Muscle layer of duodenum (tissue), 2 donors: ENCODE results near the gene TLCD1.

Experiments used
- H3K27ac ChIP-seq: one replicate; pipeline ENCODE4 v1.7.0; 2013; ENCODE audit warnings: mild to moderate bottlenecking, low read length
- H3K27me3 ChIP-seq: one replicate; pipeline ENCODE4 v1.7.0; 2013; ENCODE audit warnings: low read depth, mild to moderate bottlenecking, control low read depth, low read length
- H3K36me3 ChIP-seq, 2 donors: one replicate each; pipeline ENCODE4 v1.7.0; 2013; ENCODE audit warnings: low read length in 2 of 2, control low read depth in 1 of 2, mild to moderate bottlenecking in 1 of 2; ENCODE audit not compliant: insufficient read depth in 2 of 2, control insufficient read depth in 1 of 2
- H3K4me1 ChIP-seq, 2 donors: one replicate each; pipeline ENCODE4 v1.7.0; 2013; ENCODE audit warnings: low read length in 2 of 2, mild to moderate bottlenecking in 2 of 2, control low read depth in 1 of 2, moderate library complexity in 1 of 2; ENCODE audit not compliant: insufficient read depth in 2 of 2, control insufficient read depth in 1 of 2
- H3K4me3 ChIP-seq, 2 donors: one replicate each; pipeline ENCODE4 v1.7.0; 2013; ENCODE audit warnings: low read length in 2 of 2, low read depth in 1 of 2, mild to moderate bottlenecking in 1 of 2
- H3K9me3 ChIP-seq, 2 donors: one replicate each; pipeline ENCODE4 v1.7.0; 2013; ENCODE audit warnings: low read length in 2 of 2, control low read depth in 1 of 2, mild to moderate bottlenecking in 1 of 2; ENCODE audit not compliant: control insufficient read depth in 1 of 2
- donor health status: healthy.

Gene TLCD1

DNA sequence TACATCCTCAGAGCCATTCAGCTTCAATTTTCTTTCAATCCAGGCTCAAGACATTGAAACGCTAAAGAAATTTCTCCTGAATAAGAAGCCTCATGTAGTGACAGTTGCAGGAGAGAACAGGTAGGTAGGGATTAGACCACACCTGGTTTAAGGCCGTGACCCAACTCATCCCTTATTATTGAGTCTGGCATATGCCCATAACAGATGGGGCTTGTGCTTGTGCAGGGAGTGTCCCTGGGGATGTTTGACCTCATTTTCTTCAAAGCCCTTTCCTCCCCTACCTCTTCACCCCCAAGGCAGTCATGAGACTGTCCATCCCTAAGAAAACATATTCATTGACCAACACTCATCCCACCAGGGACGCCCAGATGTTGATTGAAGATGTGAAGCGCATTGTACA is 39.7 kb downstream of the TLCD1 start:
- no peaks in the 10 kb centered on the region for H3K9me3 ChIP-seq
- no peak overlapping the region for H3K27ac ChIP-seq
- no peaks in the 10 kb centered on the region for H3K27me3 ChIP-seq
- no peak overlapping the region for H3K4me3 ChIP-seq
- peaks cover 92 to 97% of the 10 kb centered on the region in 2 donors for H3K36me3 ChIP-seq
- peaks cover 0 to 3% of the 10 kb centered on the region in 2 donors for H3K4me1 ChIP-seq

DNA sequence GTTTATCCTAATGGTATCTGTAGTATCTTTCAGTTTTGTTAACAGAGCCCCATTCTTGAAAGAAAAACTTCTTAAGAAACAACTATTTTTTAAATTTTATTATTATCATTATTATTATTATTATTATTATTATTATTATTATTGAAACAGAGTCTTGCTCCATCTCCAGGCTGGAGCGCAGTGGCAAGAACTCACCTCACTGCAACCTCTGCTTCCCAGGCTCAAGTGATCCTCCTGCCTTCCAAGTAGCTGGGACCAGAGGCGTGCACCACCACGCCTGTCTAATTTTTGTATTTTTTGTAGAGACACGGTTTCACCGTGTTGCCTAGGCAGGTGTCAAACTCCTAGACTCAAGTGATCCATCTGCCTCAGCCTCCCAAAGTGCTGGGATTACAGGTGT is 40.7 kb downstream of the TLCD1 start:
- Histone ChIP-seq H3K27ac (no peak overlapping the region), H3K4me3 (no peak overlapping the region), H3K36me3 (peaks cover 88 to 97% of the 10 kb centered on the region in 2 donors), H3K27me3 (no peaks in the 10 kb centered on the region), H3K9me3 (no peaks in the 10 kb centered on the region), H3K4me1 (peaks cover 0 to 3% of the 10 kb centered on the region in 2 donors)

DNA sequence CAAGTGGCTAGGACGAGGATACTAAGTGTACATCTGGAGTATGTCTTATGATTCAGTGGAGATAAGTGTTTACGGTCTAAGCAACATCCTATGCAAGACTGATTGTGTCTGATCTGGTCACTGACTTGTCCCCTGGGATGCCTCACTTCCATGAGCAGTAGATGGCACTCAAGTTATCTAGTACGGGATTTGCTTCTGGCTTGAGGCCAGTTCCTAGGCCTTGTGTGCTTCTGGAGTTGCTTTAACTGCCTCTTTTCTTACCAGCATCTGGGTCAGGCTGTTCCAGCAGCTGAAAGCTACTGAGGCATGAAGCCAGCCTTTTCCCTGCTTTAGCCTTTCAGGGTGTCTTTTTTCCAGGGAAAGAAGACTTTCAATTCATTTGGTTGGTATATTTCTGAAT is 41.1 kb downstream of the TLCD1 start:
- Histone ChIP-seq H3K27ac (no peak overlapping the region), H3K36me3 (peaks cover 84 to 93% of the 10 kb centered on the region in 2 donors), H3K4me1 (peaks cover 0 to 3% of the 10 kb centered on the region in 2 donors), H3K27me3 (no peaks in the 10 kb centered on the region), H3K9me3 (no peaks in the 10 kb centered on the region), H3K4me3 (no peak overlapping the region)

DNA sequence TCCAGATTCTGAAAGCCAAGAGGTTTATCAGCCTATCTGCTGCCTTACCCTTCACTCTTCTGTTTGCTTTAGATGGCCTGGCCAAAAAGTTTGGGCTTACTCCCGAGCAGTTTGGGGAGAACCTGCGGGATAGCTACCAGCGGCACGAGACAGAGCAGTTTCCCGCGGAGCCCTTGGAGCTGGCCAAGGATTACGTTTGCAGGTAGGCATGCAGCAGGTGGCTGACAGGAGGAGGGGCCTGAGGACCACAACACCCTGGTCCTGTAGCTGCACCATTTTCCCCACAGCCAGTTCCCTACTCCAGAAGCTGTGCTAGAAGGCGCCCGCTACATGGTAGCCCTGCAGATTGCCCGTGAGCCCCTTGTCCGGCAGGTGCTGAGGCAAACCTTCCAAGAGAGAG is 43.4 kb downstream of the TLCD1 start:
- Histone ChIP-seq H3K4me1 (peaks cover 0 to 3% of the 10 kb centered on the region in 2 donors), H3K9me3 (no peaks in the 10 kb centered on the region), H3K36me3 (peaks cover 74 to 93% of the 10 kb centered on the region in 2 donors), H3K27me3 (no peaks in the 10 kb centered on the region), H3K4me3 (no peak overlapping the region), H3K27ac (no peak overlapping the region)

DNA sequence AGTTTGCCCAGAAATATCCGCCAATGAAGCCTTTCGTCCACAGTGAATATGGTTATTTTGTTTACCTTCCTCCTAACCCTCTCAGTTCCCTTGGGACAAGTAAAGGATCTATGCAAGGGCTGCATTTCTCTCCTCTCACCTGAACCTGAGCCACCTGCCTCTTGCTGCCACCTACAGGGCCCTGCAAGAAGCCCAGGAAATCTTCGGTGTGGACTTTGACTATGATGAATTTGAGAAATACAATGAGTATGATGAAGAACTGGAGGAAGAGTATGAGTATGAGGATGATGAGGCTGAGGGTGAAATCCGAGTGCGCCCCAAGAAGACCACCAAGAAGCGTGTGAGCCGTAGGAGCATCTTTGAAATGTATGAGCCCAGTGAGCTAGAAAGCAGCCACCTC is 50.1 kb downstream of the TLCD1 start:
- Histone ChIP-seq H3K27me3 (no peaks in the 10 kb centered on the region), H3K4me3 (no peak overlapping the region), H3K27ac (no peak overlapping the region), H3K36me3 (peaks cover 66 to 94% of the 10 kb centered on the region in 2 donors), H3K4me1 (no peaks in the 10 kb centered on the region), H3K9me3 (no peaks in the 10 kb centered on the region)

DNA sequence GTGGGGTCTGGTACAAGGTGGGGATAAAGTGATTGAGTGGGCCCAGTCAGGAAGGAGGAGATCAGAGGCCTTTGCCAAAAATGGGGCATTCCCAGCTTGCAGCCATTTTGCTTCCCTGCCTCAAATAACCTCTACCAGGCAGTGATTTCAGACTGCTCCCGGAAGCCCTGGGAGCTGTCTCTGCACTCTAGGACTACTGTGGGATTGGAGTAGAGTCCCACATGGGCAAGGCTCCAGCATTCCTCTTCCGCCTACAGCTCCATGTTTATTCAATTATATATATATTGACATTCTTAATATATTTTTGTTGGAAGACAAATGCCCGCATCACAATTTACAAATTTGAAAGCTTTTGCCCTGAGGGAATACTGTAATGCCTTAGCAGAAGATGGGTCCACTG is 50.5 kb downstream of the TLCD1 start:
- Histone ChIP-seq H3K4me1 (no peaks in the 10 kb centered on the region), H3K27ac (no peak overlapping the region), H3K36me3 (peaks cover 66 to 94% of the 10 kb centered on the region in 2 donors), H3K27me3 (no peaks in the 10 kb centered on the region), H3K4me3 (no peak overlapping the region), H3K9me3 (no peaks in the 10 kb centered on the region)
